Mononuclear cell (primary cell): Measurements from ENCODE around the gene KIF5A. TPM values are rescaled to one million over a fixed set of nuclear protein-coding genes. Genes with fewer than 3 reads are reported as not detected.
"Not testable (repeated sequence)": the region's sequence is repeated elsewhere in the genome, so short reads cannot be mapped to it uniquely, and the experiment has no call there.

ENCODE experiments used
- H3K27me3 ChIP-seq: 2 replicates; pipeline ENCODE4 v1.6.0; 2011; ENCODE audit warnings: low read length, control low read depth; ENCODE audit not compliant: insufficient read depth
- H3K4me1 ChIP-seq: 2 replicates; pipeline ENCODE4 v1.5.1; 2011; ENCODE audit warnings: mild to moderate bottlenecking, low read length, control low read depth; ENCODE audit not compliant: insufficient read depth
- H3K4me3 ChIP-seq: 2 replicates; pipeline ENCODE4 v1.5.1; 2011; ENCODE audit warnings: mild to moderate bottlenecking, low read length, moderate library complexity
- H3K9me3 ChIP-seq: 2 replicates; pipeline ENCODE4 v1.5.1; 2011; ENCODE audit warnings: low read depth, mild to moderate bottlenecking, control low read depth, low read length
- total RNA-seq: library from RNA; depleted of rRNA; stranded (reverse); fragments of >200 nt; gene quantifications from one replicate; pipeline ENCODE4 v1.2.3, GENCODE V29; 2012

KIF5A gene
- total RNA-seq, 1 donor: 0.21 TPM

DNA sequence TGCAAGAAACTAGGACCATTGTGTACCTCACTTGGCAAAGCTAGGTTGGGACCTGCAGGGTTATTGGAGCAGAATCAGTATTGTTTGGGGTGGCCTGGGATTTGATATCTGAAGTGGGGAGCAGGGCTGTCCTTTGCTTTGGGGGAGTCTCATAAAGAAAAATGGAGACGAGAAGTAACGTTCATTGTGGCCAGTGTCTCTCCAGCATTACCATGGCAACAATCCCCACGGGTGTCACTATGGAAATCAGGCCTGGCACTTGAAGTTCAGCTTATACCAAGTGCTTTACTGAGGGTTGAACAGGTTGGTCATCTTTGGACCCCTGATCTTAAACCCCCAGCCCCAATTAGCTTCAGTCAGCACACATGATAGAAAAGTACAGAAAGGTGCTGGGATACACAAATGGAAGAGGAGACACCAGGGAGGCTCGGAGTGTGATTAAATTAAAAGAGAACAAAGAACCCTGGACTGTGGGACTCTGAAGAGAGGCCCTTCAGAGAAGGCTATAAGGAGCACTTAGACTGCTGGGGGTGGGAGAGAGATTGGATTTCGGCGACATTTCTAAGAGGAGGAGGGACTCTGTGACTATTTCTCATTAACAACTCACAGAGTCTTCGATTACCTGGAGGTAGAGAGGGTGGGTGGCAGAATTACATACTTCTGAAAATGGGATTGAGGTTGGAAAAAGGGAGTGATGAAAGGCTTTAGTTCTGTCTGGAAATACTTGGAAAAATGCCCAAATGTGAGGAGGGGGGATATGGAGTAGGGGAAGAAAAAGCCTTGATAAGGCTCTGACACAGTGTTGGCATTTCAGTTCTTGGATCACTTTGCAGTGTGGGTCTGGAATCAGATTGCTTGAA lies 3.7 kb downstream of the KIF5A start:
- Histone ChIP-seq H3K27me3 (peaks cover 23% of the 10 kb centered on the region), H3K4me1 (no peaks in the 10 kb centered on the region), H3K9me3 (no peaks in the 10 kb centered on the region), H3K4me3 (no peak overlapping the region)

DNA sequence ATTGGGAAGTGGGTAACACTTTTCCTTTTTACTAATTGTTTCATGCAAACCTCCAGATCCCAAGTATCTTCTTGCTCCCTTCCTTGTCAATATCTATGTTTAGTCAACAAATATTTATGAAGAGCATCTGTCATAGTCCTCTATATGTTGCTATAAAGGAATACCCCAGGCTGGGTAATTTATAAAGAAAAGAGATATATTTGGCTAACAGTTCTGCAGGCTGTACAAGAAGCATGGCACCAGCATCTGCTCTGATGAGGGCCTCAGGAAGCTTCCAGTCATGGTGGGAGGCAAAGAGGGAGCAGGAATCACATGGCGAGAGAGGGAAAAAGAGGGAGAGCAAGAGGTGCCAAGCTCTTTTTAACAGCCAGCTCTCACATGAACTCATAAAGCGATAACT lies 4.6 kb downstream of the KIF5A start:
- peaks cover 15% of the 10 kb centered on the region for H3K27me3 ChIP-seq

DNA sequence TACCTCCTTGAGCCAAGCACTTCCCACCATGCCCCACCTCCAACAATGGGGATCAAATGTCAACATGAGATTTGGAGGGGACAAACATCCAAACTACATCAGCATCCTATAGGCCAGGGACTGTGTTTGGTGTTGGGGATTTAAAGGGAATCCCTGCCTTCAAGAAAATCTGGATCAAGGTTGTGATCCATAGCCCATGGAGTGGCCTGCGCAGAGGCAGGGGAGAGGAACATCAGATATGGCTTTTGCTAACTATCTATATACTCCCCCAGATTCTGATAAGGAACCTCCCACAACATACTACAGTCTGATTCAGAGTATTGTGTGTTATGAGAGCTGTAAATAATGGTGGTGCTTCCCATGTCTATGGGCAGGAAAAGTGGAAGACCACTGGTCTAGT lies 5.1 kb downstream of the KIF5A start:
- no peak overlapping the region for H3K4me3 ChIP-seq
- H3K27me3 ChIP-seq: peaks cover 13% of the 10 kb centered on the region
- no peaks in the 10 kb centered on the region for H3K4me1 ChIP-seq
- no peaks in the 10 kb centered on the region for H3K9me3 ChIP-seq

More for the DNA sequence above, 4.6 kb downstream of the KIF5A start:
- no peaks in the 10 kb centered on the region for H3K4me1 ChIP-seq
- H3K4me3 ChIP-seq: no peak overlapping the region
- no peaks in the 10 kb centered on the region for H3K9me3 ChIP-seq

DNA sequence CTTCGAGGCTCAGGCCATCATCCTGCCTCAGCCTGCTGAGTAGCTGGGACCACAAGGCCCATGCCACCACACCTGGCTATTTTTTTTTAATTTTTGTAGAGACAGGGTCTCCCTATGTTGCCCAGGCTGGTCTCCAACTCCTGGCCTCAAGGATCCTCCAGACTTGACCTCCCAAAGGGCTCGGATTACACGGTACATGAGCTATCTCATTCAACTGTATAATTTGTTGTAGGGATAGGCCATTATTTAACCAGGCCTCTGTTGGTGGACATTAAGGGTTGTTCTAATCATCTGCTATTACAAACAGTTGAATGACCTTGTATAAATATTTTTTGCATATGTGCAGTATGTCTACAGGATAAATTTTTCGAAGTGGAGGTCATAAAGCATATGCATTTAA lies 9.0 kb downstream of the KIF5A start:
- H3K4me1 ChIP-seq: no peaks in the 10 kb centered on the region
- no peaks in the 10 kb centered on the region for H3K27me3 ChIP-seq
- no peaks in the 10 kb centered on the region for H3K9me3 ChIP-seq
- H3K4me3 ChIP-seq: no peak overlapping the region

- no peaks in the 10 kb centered on the region for H3K9me3 ChIP-seq
- H3K4me1 ChIP-seq: no peaks in the 10 kb centered on the region
- no peak overlapping the region for H3K4me3 ChIP-seq
- H3K27me3 ChIP-seq: no peaks in the 10 kb centered on the region
Measured at GRCh38 chr12:57560516-57560915, 10.7 kb downstream of the KIF5A start.

GRCh38 chr12:57561117-57561516 lies 11.3 kb downstream of the KIF5A start:
- H3K4me3 ChIP-seq, H3K27me3 ChIP-seq, H3K9me3 ChIP-seq, H3K4me1 ChIP-seq: not testable (repeated sequence)

DNA sequence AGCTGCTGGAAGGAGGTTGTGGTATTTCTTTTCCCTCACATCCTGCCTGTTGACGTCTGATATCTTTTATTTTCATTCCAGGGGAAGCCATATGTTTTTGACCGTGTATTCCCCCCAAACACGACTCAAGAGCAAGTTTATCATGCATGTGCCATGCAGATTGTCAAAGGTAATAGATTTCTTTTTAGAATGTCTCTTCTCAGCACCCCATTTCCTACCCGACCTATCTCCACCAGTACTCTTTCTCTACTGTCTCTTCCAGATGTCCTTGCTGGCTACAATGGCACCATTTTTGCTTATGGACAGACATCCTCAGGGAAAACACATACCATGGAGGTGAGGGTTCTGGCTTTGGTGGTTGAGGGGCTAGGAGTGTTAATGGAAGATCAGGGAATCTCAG lies 13.5 kb downstream of the KIF5A start:
- H3K4me3 ChIP-seq: no peak overlapping the region
- no peaks in the 10 kb centered on the region for H3K4me1 ChIP-seq
- H3K9me3 ChIP-seq: no peaks in the 10 kb centered on the region
- H3K27me3 ChIP-seq: no peaks in the 10 kb centered on the region

DNA sequence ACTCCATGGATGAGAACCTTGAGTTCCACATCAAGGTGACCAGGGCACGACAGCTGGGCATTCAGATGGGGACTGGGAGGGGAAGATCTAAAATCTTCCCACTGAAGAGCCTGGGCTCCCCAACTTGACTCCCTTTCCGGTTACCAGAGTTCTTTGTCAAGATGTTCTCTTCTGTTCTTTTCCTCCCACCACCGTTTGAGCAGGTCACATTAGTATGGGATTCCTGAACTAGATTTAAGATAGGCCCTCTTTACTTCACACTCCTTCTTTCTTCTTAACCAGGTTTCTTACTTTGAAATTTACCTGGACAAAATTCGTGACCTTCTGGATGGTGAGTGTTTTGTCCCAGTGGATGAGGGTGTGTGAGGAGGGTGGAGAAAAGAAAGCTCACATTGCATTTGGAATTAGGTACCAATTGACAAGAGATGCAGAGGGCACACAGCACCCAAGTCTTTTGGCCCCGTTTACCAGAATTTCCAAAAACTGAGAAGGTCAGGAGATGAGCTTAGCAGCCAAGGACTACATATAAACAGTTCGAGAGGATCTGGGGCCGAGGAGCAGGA lies 14.4 kb downstream of the KIF5A start:
- Histone ChIP-seq H3K4me3 (no peak overlapping the region), H3K4me1 (no peaks in the 10 kb centered on the region), H3K9me3 (no peaks in the 10 kb centered on the region), H3K27me3 (no peaks in the 10 kb centered on the region)

DNA sequence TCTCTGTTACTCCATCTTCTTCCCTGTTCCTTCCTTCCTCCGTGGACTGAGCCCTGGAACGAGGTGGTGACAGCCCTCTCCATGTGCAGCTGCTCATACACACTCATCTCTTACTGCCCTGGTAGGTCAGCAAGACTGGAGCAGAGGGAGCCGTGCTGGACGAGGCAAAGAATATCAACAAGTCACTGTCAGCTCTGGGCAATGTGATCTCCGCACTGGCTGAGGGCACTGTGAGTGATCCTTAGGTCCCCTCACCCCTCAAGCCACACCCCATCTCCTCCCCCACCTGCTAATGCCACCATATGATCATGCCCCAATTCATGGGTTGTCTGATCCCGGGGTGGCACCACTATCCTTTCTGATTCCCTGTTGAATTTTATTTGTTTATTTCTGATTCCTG lies 19.0 kb downstream of the KIF5A start:
- Histone ChIP-seq H3K9me3 (no peaks in the 10 kb centered on the region), H3K4me3 (no peak overlapping the region), H3K27me3 (no peaks in the 10 kb centered on the region)

GRCh38 chr12:57569858-57570257 lies 20.0 kb downstream of the KIF5A start:
- H3K9me3 ChIP-seq: no peaks in the 10 kb centered on the region
- H3K4me3 ChIP-seq: no peak overlapping the region
- H3K4me1 ChIP-seq: no peaks in the 10 kb centered on the region
- no peaks in the 10 kb centered on the region for H3K27me3 ChIP-seq

More for the DNA sequence above, 19.0 kb downstream of the KIF5A start:
- H3K4me1 ChIP-seq: no peaks in the 10 kb centered on the region

GRCh38 chr12:57570438-57570837 lies 20.6 kb downstream of the KIF5A start:
- H3K4me1 ChIP-seq, H3K4me3 ChIP-seq, H3K9me3 ChIP-seq, H3K27me3 ChIP-seq: not testable (repeated sequence)

DNA sequence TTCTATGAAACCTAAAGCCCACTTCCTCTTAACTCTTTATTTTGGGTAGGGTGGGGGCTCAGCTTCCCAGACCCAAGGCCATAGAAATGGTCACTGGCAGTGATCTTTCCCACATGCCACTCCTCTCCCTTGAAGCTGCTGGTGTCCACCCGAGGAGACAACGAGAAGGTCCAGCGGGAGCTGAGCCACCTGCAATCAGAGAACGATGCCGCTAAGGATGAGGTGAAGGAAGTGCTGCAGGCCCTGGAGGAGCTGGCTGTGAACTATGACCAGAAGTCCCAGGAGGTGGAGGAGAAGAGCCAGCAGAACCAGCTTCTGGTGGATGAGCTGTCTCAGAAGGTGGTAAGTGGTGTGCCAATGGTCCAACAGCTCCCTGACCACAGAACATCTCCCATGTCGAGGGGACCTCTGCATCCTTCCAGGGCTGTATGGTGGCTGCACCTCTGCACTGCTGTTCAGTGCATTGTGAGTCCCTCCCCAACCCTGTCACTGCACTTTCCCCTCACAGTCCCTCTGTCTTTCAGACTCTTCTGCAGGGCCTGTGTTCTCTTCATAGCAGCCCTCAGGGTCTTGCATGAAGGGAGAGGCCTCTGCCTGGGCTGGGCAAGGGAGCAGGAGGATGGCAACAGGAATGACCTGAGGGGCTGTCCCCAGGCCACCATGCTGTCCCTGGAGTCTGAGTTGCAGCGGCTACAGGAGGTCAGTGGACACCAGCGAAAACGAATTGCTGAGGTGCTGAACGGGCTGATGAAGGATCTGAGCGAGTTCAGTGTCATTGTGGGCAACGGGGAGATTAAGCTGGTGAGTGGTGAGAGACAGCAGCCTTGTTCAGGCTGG lies 22.3 kb downstream of the KIF5A start:
- Histone ChIP-seq H3K9me3 (no peaks in the 10 kb centered on the region), H3K4me3 (no peak overlapping the region)

GRCh38 chr12:57574795-57575194 lies 25.0 kb downstream of the KIF5A start:
- no peak overlapping the region for H3K4me3 ChIP-seq
- H3K9me3 ChIP-seq: no peaks in the 10 kb centered on the region
- no peaks in the 10 kb centered on the region for H3K4me1 ChIP-seq
- H3K27me3 ChIP-seq: no peaks in the 10 kb centered on the region

More for the DNA sequence above, 22.3 kb downstream of the KIF5A start:
- Histone ChIP-seq H3K27me3 (no peaks in the 10 kb centered on the region), H3K4me1 (no peaks in the 10 kb centered on the region)

DNA sequence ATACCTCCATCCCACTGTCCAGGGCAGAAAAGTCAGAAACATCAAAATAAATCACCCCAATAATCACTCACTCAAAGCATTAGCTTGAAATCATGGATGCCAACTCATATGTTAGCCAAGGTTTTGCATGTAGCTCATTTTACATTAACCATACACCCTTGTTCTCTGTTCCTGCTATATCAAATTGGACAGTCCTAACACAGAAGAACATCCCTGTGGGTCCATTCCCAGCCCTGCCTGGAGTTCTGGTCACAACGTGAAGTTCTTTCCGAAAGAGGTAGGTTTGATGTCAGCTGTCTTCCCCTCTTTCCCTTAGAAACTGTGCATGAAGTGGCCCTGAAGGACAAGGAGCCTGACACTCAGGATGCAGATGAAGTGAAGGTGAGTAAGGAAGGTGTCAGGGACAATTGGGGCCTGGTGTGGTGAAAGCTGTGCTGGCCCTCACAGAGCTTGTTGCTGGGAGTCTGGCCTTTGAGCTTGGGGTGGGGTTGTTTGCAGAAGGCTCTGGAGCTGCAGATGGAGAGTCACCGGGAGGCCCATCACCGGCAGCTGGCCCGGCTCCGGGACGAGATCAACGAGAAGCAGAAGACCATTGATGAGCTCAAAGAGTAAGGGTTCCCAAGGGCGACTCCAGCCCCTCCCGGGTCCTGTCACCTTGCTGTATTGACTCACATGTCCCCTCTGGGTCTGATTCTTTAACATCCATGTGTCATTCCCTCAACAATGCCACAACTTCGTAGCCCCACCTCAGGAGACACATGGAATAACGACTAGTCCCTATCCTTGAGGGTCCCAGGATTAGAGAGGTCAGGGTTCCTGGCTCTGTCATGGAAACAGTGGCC lies 26.1 kb downstream of the KIF5A start:
- Histone ChIP-seq H3K27me3 (no peaks in the 10 kb centered on the region), H3K4me3 (no peak overlapping the region), H3K9me3 (no peaks in the 10 kb centered on the region), H3K4me1 (no peaks in the 10 kb centered on the region)
